Measurements from ENCODE around the gene RPL3.

DNA sequence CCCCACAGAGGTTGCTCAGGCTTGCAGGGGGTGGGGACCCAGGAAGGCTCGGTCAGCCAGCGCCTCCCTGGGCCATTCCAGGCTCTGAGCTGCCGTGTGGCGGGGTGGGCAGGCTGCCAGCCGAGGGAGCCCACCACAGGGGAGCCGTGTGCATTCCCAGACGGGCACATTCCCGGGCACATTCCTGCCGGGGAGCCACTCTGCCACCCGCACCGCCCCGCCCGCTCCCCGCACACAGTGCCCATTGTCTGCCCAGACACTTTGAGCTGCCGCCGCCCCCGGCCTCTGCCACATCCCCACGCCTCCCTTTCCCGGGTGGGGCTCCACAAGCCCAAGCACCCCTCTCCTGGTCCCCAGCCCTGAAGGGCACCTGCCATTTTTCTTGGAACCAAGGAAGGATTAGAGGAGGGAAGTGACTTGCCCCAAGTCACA lies 27.4 kb downstream of the RPL3 start:
- TF ChIP-seq CTCF (IDR thresholded peaks at IDR 0.05; ENCODE audit: low read length) (no peak), EZH2 (IDR thresholded peaks at IDR 0.05; ENCODE audit: borderline replicate concordance, low read length) (no peak)

Data from OCI-LY1 (cell line).